Mesenchymal stem cell (in vitro differentiated cells and primary cell): ENCODE data around the gene AQP12A. TPM values are rescaled to one million over a fixed set of nuclear protein-coding genes. Genes with fewer than 3 reads are reported as not detected.
"Not testable (repeated sequence)": the region's sequence is repeated elsewhere in the genome, so short reads cannot be mapped to it uniquely, and the experiment has no call there.

Source experiments
- DNase-seq: peaks from one replicate; pipeline ENCODE4 v3.0.0-alpha.2; 2013
- H2AFZ ChIP-seq: one replicate; pipeline ENCODE4 v1.6.1; 2013; ENCODE audit warnings: low read depth, mild to moderate bottlenecking, control low read depth, inconsistent platforms, low read length, moderate library complexity
- H2AK5ac ChIP-seq: 2 replicates; pipeline ENCODE4 v1.6.1; 2013; ENCODE audit warnings: low read length, moderate library complexity, mild to moderate bottlenecking, inconsistent platforms; ENCODE audit not compliant: severe bottlenecking
- H2BK120ac ChIP-seq: one replicate; pipeline ENCODE4 v1.6.1; 2013; ENCODE audit warnings: low read depth, mild to moderate bottlenecking, inconsistent platforms, low read length, moderate library complexity
- H2BK12ac ChIP-seq, 2 experiments: one replicate each; pipeline ENCODE4 v1.6.1; 2013; ENCODE audit warnings: inconsistent platforms in 2 of 2, low read length in 2 of 2, mild to moderate bottlenecking in 2 of 2, moderate library complexity in 2 of 2, control low read depth in 1 of 2
- H2BK15ac ChIP-seq: one replicate; pipeline ENCODE4 v1.6.1; 2013; ENCODE audit warnings: mild to moderate bottlenecking, low read depth, inconsistent platforms; ENCODE audit not compliant: poor library complexity, severe bottlenecking
- H2BK5ac ChIP-seq: 2 replicates; pipeline ENCODE4 v1.6.1; 2013; ENCODE audit warnings: low read depth, mild to moderate bottlenecking, low read length, control low read depth, inconsistent platforms; ENCODE audit not compliant: poor library complexity, severe bottlenecking
- H3K14ac ChIP-seq, 2 experiments: one replicate each; pipeline ENCODE4 v1.6.1; 2013; ENCODE audit warnings: inconsistent platforms in 2 of 2, low read length in 2 of 2, control low read depth in 1 of 2, mild to moderate bottlenecking in 1 of 2, moderate library complexity in 1 of 2
- H3K18ac ChIP-seq, 2 experiments: one replicate each; pipeline ENCODE4 v1.6.1; 2013; ENCODE audit warnings: inconsistent platforms in 2 of 2, low read length in 2 of 2, control low read depth in 1 of 2, low read depth in 1 of 2, mild to moderate bottlenecking in 1 of 2
- H3K23ac ChIP-seq, 2 experiments: one replicate each; pipeline ENCODE4 v1.6.1; 2013; ENCODE audit warnings: inconsistent platforms in 2 of 2, low read length in 2 of 2, mild to moderate bottlenecking in 2 of 2, moderate library complexity in 2 of 2, control low read depth in 1 of 2
- H3K27ac ChIP-seq: 2 replicates; pipeline ENCODE4 v1.5.1; 2013; ENCODE audit warnings: mild to moderate bottlenecking, moderate library complexity, low read length, control low read depth, inconsistent platforms; ENCODE audit not compliant: poor library complexity, severe bottlenecking
- H3K27me3 ChIP-seq, 2 experiments: 2 replicates each; pipeline versions ENCODE4 v1.6.1 to v1.7.0; 2013; ENCODE audit warnings: low read length in 2 of 2, mild to moderate bottlenecking in 2 of 2, moderate library complexity in 2 of 2, control low read depth in 1 of 2, inconsistent platforms in 1 of 2; ENCODE audit not compliant: control insufficient read depth in 1 of 2, insufficient read depth in 1 of 2
- H3K36me3 ChIP-seq, 2 experiments: 2 replicates each; pipeline versions ENCODE4 v1.6.1 to v1.7.0; 2013; ENCODE audit warnings: low read length in 2 of 2, control low read depth in 1 of 2, inconsistent platforms in 1 of 2, low read depth in 1 of 2, mild to moderate bottlenecking in 1 of 2; ENCODE audit not compliant: insufficient read depth in 2 of 2, control insufficient read depth in 1 of 2
- H3K4ac ChIP-seq, 2 experiments: one replicate each; pipeline ENCODE4 v1.6.1; 2013; ENCODE audit warnings: inconsistent platforms in 2 of 2, low read length in 2 of 2, mild to moderate bottlenecking in 2 of 2, moderate library complexity in 2 of 2, control low read depth in 1 of 2, low read depth in 1 of 2
- H3K4me1 ChIP-seq: 2 replicates; pipeline ENCODE4 v1.6.1; 2013; ENCODE audit warnings: low read depth, low read length, control low read depth; ENCODE audit not compliant: control insufficient read depth, insufficient read depth
- H3K4me2 ChIP-seq: 2 replicates; pipeline ENCODE4 v1.6.1; 2013; ENCODE audit warnings: low read length, mild to moderate bottlenecking, inconsistent platforms; ENCODE audit not compliant: poor library complexity, severe bottlenecking
- H3K4me3 ChIP-seq, 2 experiments: 2 replicates each; pipeline versions ENCODE4 v1.5.1 to v1.7.0; 2013; ENCODE audit warnings: low read length in 2 of 2, mild to moderate bottlenecking in 2 of 2, control low read depth in 1 of 2, low read depth in 1 of 2; ENCODE audit not compliant: insufficient read depth in 1 of 2
- H3K79me1 ChIP-seq: replicated peaks from 2 replicates; pipeline ENCODE4 v1.6.1; 2013; ENCODE audit warnings: mild to moderate bottlenecking, control low read depth, low read length, inconsistent platforms; ENCODE audit not compliant: poor library complexity, severe bottlenecking
- H3K9ac ChIP-seq: 2 replicates; pipeline ENCODE4 v1.7.0; 2013; ENCODE audit warnings: mild to moderate bottlenecking, low read length, moderate library complexity
- H3K9me3 ChIP-seq: 2 replicates; pipeline ENCODE4 v1.7.0; 2013; ENCODE audit warnings: mild to moderate bottlenecking, low read length; ENCODE audit not compliant: control insufficient read depth
- H4K8ac ChIP-seq: one replicate; pipeline ENCODE4 v1.6.1; 2013; ENCODE audit warnings: inconsistent platforms, mild to moderate bottlenecking, low read length, moderate library complexity
- H4K91ac ChIP-seq: one replicate; pipeline ENCODE4 v1.6.1; 2013; ENCODE audit warnings: mild to moderate bottlenecking, low read length, inconsistent platforms
- WGBS: methylation state at CpG from one replicate; pipeline ENCODE4 v1.1.7; 2013; ENCODE audit warnings: mixed read lengths; 5-methylcytosine and 5-hydroxymethylcytosine counted together
- polyA plus RNA-seq, 2 experiments: library from polyadenylated mRNA; stranded (reverse); fragments of 200-250 nt; gene quantifications; one replicate each; pipeline ENCODE4 v1.2.3, GENCODE V29; 2013

The AQP12A gene
- polyA plus RNA-seq (2013, experiment 1 of 2), result not detected
- polyA plus RNA-seq (2013, experiment 2 of 2), result not detected

- H3K4me2 ChIP-seq, DNase-seq, H3K23ac ChIP-seq, H2BK5ac ChIP-seq, H3K14ac ChIP-seq, H2AFZ ChIP-seq, H3K9me3 ChIP-seq, H3K4ac ChIP-seq, H2BK120ac ChIP-seq, H3K4me3 ChIP-seq, H4K91ac ChIP-seq, H3K27ac ChIP-seq, H3K36me3 ChIP-seq, H3K4me1 ChIP-seq, H2AK5ac ChIP-seq, H2BK15ac ChIP-seq, H4K8ac ChIP-seq, H3K79me1 ChIP-seq, H2BK12ac ChIP-seq, H3K9ac ChIP-seq, H3K18ac ChIP-seq: not testable (repeated sequence)
- H3K27me3 ChIP-seq, result peaks cover 4 to 18% of the 10 kb centered on the region in 2 experiments
- 86% methylated on average over 20 of the region's 37 CpGs for WGBS
These were observed at the start of gene AQP12A for GRCh38 chr2:240691631-240692420. TSS of gene AQP12A (plus strand) at chr2:240691866. CDS start at chr2:240691914, 48 bp downstream.

GRCh38 chr2:240642061-240642805 is 49.4 kb upstream of the AQP12A start:
- no peak overlapping the region for H3K4me2 ChIP-seq
- no peak overlapping the region for H4K8ac ChIP-seq
- H3K9me3 ChIP-seq, result no peaks in the 10 kb centered on the region
- no peak overlapping the region for H2AFZ ChIP-seq
- H3K36me3 ChIP-seq, result no peaks in the 10 kb centered on the region
- no peak overlapping the region for H2BK5ac ChIP-seq
- no peak overlapping the region for H4K91ac ChIP-seq
- H3K4ac ChIP-seq, result no peak overlapping the region
- no peak overlapping the region for H3K4me3 ChIP-seq
- H2BK12ac ChIP-seq, result no peak overlapping the region
- WGBS, result 90% methylated on average over 36 of the region's 36 CpGs
- H3K4me1 ChIP-seq, result peaks cover 2% of the 10 kb centered on the region
- no peaks in the 10 kb centered on the region for H3K79me1 ChIP-seq
- H2BK120ac ChIP-seq, result no peak overlapping the region
- DNase-seq, result no peak
- H3K27me3 ChIP-seq, result peaks cover 5 to 70% of the 10 kb centered on the region in 2 experiments
- no peak overlapping the region for H3K9ac ChIP-seq
- H2BK15ac ChIP-seq, result no peak overlapping the region
- no peak overlapping the region for H2AK5ac ChIP-seq
- no peak overlapping the region for H3K14ac ChIP-seq
- no peak overlapping the region for H3K27ac ChIP-seq
- no peak overlapping the region for H3K23ac ChIP-seq
- H3K18ac ChIP-seq, result no peak overlapping the region

GRCh38 chr2:240642806-240643092 is 48.9 kb upstream of the AQP12A start:
- no peaks in the 10 kb centered on the region for H3K9me3 ChIP-seq
- H3K18ac ChIP-seq, result no peak overlapping the region
- no peak overlapping the region for H4K8ac ChIP-seq
- H2BK5ac ChIP-seq, result no peak overlapping the region
- H3K4me2 ChIP-seq, result no peak overlapping the region
- H3K4ac ChIP-seq, result no peak overlapping the region
- H3K36me3 ChIP-seq, result no peaks in the 10 kb centered on the region
- no peak overlapping the region for H3K27ac ChIP-seq
- H2BK12ac ChIP-seq, result no peak overlapping the region
- H3K27me3 ChIP-seq, result peaks cover 10 to 70% of the 10 kb centered on the region in 2 experiments
- H3K4me3 ChIP-seq, result no peak overlapping the region
- H2BK120ac ChIP-seq, result no peak overlapping the region
- no peak overlapping the region for H3K23ac ChIP-seq
- peaks cover 2% of the 10 kb centered on the region for H3K4me1 ChIP-seq
- H3K9ac ChIP-seq, result no peak overlapping the region
- no peak overlapping the region for H2BK15ac ChIP-seq
- H4K91ac ChIP-seq, result no peak overlapping the region
- 86% methylated on average over 11 of the region's 11 CpGs for WGBS
- no peak overlapping the region for H3K14ac ChIP-seq
- DNase-seq, result no peak
- no peak overlapping the region for H2AK5ac ChIP-seq
- H2AFZ ChIP-seq, result no peak overlapping the region
- H3K79me1 ChIP-seq, result no peaks in the 10 kb centered on the region

- Histone ChIP-seq H3K79me1 (no peaks in the 10 kb centered on the region), H2BK15ac (no peak overlapping the region), H3K18ac (no peak overlapping the region), H3K9me3 (no peaks in the 10 kb centered on the region), H3K4me3 (no peak overlapping the region), H2AFZ (no peak overlapping the region), H4K91ac (no peak overlapping the region), H3K27me3 (peaks cover 15 to 70% of the 10 kb centered on the region in 2 experiments), H4K8ac (no peak overlapping the region), H2BK120ac (no peak overlapping the region), H2AK5ac (no peak overlapping the region), H3K4me1 (peaks cover 2% of the 10 kb centered on the region), H2BK12ac (no peak overlapping the region), H3K14ac (no peak overlapping the region), H3K4me2 (no peak overlapping the region), H3K23ac (no peak overlapping the region), H3K9ac (no peak overlapping the region), H3K27ac (no peak overlapping the region), H3K4ac (no peak overlapping the region), H3K36me3 (no peaks in the 10 kb centered on the region), H2BK5ac (no peak overlapping the region)
- WGBS, result 78% methylated on average over 13 of the region's 13 CpGs
- no peak for DNase-seq
These were observed 48.4 kb upstream of the AQP12A start for GRCh38 chr2:240643093-240643810.
